ENCODE measurements around the gene TRABD2B.

TRABD2B gene

GRCh38 chr1:47871799-47872353 is 125.3 kb downstream of the TRABD2B start:
- no peak for DNase-seq

GRCh38 chr1:47870946-47871676 is 126.1 kb downstream of the TRABD2B start:
- no peak for DNase-seq

- no peak for DNase-seq
Measured at GRCh38 chr1:47870480-47870879, 126.7 kb downstream of the TRABD2B start.

GRCh38 chr1:47868348-47868676 is 128.9 kb downstream of the TRABD2B start:
- no peak for DNase-seq

- DNase-seq, result no peak
Measured at GRCh38 chr1:47867438-47868347, 129.5 kb downstream of the TRABD2B start.

GRCh38 chr1:47866601-47867437 is 130.4 kb downstream of the TRABD2B start:
- no peak for DNase-seq

- DNase-seq, result no peak
Measured at GRCh38 chr1:47865881-47866535, 131.2 kb downstream of the TRABD2B start.

- DNase-seq, result no peak
Measured at GRCh38 chr1:47859092-47859743, 138.0 kb downstream of the TRABD2B start.

GRCh38 chr1:47856996-47857395 is 140.2 kb downstream of the TRABD2B start:
- no peak for DNase-seq

GRCh38 chr1:47855230-47855629 is 142.0 kb downstream of the TRABD2B start:
- DNase-seq, result no peak

GRCh38 chr1:47854552-47855144 is 142.5 kb downstream of the TRABD2B start:
- no peak for DNase-seq

GRCh38 chr1:47853852-47854251 is 143.3 kb downstream of the TRABD2B start:
- DNase-seq, result no peak

GRCh38 chr1:47853059-47853458 is 144.1 kb downstream of the TRABD2B start:
- DNase-seq, result no peak

GRCh38 chr1:47852006-47852718 is 145.0 kb downstream of the TRABD2B start:
- no peak for DNase-seq

- DNase-seq, result no peak
Measured at GRCh38 chr1:47850451-47850850, 146.7 kb downstream of the TRABD2B start.

GRCh38 chr1:47849591-47850261 is 147.5 kb downstream of the TRABD2B start:
- DNase-seq, result no peak

GRCh38 chr1:47849005-47849521 is 148.1 kb downstream of the TRABD2B start:
- no peak for DNase-seq

- DNase-seq, result no peak
Measured at GRCh38 chr1:47847763-47848162, 149.4 kb downstream of the TRABD2B start.

GRCh38 chr1:47844558-47844955 is 152.6 kb downstream of the TRABD2B start:
- DNase-seq, result no peak
